ENCODE data around the gene APOL2. TPM values are rescaled to one million over a fixed set of nuclear protein-coding genes. Genes with fewer than 3 reads are reported as not detected.

APOL2 gene
- total and polyA plus RNA-seq, 9 donors, result 13.6 to 38.1 (median 28.2) TPM

DNA sequence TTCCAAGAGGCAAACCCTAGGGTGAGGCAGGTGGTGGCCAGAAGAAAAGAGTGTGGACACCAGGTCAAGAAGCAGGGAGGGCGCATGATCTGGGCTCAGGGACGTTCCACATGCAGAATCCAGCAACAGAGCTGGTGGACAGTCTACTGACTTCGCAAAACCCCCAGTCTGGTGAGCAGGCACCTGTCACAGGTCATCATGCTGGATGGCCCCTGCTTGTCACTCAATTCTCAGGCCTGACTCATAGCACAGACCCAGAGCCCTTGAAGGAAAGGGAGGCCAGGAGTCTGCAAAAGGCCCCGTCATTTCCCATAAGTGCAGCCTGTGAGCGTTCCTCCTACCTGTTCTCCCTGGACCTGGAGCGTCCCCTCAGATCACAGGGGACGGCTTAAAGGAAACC is 55.9 kb downstream of the APOL2 start:
- 93 to 94% (median 93%) methylated on average over 7 of the region's 7 CpGs for WGBS, 3 donors
- no peaks in the 10 kb centered on the region for H3K4me1 ChIP-seq (ENCODE audit: insufficient read depth)
- TF ChIP-seq POLR2A (IDR thresholded peaks at IDR 0.05), result no peak
- TF ChIP-seq EP300 (IDR thresholded peaks at IDR 0.05), result no peak
- TF ChIP-seq, protein P1, sequence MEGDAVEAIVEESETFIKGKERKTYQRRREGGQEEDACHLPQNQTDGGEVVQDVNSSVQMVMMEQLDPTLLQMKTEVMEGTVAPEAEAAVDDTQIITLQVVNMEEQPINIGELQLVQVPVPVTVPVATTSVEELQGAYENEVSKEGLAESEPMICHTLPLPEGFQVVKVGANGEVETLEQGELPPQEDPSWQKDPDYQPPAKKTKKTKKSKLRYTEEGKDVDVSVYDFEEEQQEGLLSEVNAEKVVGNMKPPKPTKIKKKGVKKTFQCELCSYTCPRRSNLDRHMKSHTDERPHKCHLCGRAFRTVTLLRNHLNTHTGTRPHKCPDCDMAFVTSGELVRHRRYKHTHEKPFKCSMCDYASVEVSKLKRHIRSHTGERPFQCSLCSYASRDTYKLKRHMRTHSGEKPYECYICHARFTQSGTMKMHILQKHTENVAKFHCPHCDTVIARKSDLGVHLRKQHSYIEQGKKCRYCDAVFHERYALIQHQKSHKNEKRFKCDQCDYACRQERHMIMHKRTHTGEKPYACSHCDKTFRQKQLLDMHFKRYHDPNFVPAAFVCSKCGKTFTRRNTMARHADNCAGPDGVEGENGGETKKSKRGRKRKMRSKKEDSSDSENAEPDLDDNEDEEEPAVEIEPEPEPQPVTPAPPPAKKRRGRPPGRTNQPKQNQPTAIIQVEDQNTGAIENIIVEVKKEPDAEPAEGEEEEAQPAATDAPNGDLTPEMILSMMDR (IDR thresholded peaks at IDR 0.05), result no peak
- no peaks in the 10 kb centered on the region for H3K36me3 ChIP-seq
- H3K27me3 ChIP-seq, result no peaks in the 10 kb centered on the region
- intact Hi-C loops (cut with DNase I), result loop anchor here in 2 of 4 donors (5.0 kb wide), 2 partner anchors 36 to 41 kb away; no protein-coding TSS in a partner anchor
- H3K9me3 ChIP-seq, result no peaks in the 10 kb centered on the region
- no peak overlapping the region for H3K27ac ChIP-seq
- DNase-seq, result no peak
- no peak overlapping the region for H3K4me3 ChIP-seq

DNA sequence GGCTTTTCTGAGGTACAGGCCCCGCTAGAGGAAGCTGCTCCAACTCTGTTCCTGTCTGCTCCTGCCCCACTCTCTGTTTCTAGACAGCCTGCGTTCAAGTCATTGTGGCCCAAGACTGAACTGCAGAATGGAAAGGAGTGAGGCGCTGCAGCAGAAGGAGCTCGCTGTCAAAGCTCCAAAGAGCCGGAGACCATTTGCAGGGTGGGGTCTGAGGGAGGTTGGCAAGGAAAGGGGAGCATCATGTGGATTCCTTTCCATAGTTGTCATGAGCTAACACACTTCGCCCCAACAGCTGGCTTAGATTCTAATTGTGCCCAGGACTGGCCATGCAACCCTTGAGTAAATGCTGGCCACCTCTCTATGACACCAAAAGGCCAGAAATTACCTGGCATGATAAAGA is 56.5 kb downstream of the APOL2 start:
- intact Hi-C loops (cut with DNase I), result loop anchor here in 2 of 4 donors (5.0 kb wide), 2 partner anchors 36 to 41 kb away; no protein-coding TSS in a partner anchor
- TF ChIP-seq EP300 (IDR thresholded peaks at IDR 0.05) (no peak), POLR2A (IDR thresholded peaks at IDR 0.05) (no peak)
- TF ChIP-seq, protein P1 (IDR thresholded peaks at IDR 0.05), result no peak
- no peaks in the 10 kb centered on the region for H3K36me3 ChIP-seq
- DNase-seq, result no peak
- no peak overlapping the region for H3K27ac ChIP-seq
- H3K4me1 ChIP-seq (ENCODE audit: insufficient read depth), result no peaks in the 10 kb centered on the region
- no peaks in the 10 kb centered on the region for H3K27me3 ChIP-seq
- 89 to 95% (median 91%) methylated on average over 6 of the region's 6 CpGs for WGBS, 3 donors
- H3K9me3 ChIP-seq, result no peaks in the 10 kb centered on the region
- no peak overlapping the region for H3K4me3 ChIP-seq

DNA sequence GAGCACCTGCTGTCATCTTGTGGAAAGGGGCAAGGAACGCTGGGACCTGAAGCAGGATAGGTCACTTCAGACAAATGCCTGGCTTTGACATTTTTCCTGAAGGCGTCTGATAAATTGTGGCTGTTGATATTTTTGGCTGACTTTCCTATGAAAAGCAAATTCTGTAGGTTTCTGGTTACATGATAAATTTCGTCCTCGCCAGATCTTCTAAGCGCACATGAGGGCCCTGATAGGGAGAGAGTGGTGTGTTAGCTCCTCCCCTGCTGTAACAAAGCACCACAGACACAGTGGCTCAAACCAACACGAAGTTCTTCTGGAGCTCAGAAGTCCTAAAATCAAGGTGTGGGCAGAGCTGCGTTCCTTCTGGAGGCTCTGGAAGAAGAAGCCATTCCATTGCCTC is 57.3 kb downstream of the APOL2 start:
- H3K4me1 ChIP-seq (ENCODE audit: insufficient read depth), result no peaks in the 10 kb centered on the region
- no peak overlapping the region for H3K27ac ChIP-seq
- no peak for DNase-seq
- H3K36me3 ChIP-seq, result no peaks in the 10 kb centered on the region
- no peak overlapping the region for H3K4me3 ChIP-seq
- intact Hi-C loops (cut with DNase I), result loop anchor here in 2 of 4 donors (5.0 kb wide), 2 partner anchors 35 to 40 kb away; no protein-coding TSS in a partner anchor
- 46 to 57% (median 48%) methylated on average over 7 of the region's 7 CpGs for WGBS, 3 donors
- H3K27me3 ChIP-seq, result no peaks in the 10 kb centered on the region
- H3K9me3 ChIP-seq, result no peaks in the 10 kb centered on the region
- TF ChIP-seq, protein P1 (IDR thresholded peaks at IDR 0.05), result no peak
- TF ChIP-seq EP300 (IDR thresholded peaks at IDR 0.05) (no peak), POLR2A (IDR thresholded peaks at IDR 0.05) (no peak)

DNA sequence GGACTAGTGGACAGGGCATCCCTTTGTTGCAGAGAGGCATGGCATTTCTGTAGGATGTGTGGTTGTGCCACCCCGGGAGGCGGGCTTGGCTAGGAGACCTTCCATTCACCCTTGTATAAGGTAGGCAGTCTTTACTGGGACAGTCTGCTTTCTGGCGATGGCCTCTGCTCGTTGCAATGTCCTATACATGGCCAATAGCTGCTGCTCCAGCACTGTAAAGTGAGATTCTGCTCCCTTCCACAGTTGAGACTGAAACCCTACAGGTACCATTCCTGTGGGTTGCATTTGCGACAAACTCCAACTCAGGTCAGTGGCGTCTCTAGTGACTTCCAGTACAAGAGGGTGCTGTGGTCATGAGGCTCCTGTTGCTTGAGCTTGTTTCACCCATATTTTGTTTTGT is 58.4 kb downstream of the APOL2 start:
- no peaks in the 10 kb centered on the region for H3K36me3 ChIP-seq
- intact Hi-C loops (cut with DNase I), result loop anchor here in 2 of 4 donors (5.0 kb wide), 2 partner anchors 34 to 39 kb away; no protein-coding TSS in a partner anchor
- H3K4me3 ChIP-seq, result no peak overlapping the region
- H3K9me3 ChIP-seq, result no peaks in the 10 kb centered on the region
- H3K4me1 ChIP-seq (ENCODE audit: insufficient read depth), result no peaks in the 10 kb centered on the region
- TF ChIP-seq EP300 (IDR thresholded peaks at IDR 0.05) (no peak), POLR2A (IDR thresholded peaks at IDR 0.05) (no peak)
- TF ChIP-seq, protein P1 (IDR thresholded peaks at IDR 0.05), result no peak
- 87 to 91% (median 90%) methylated on average over 6 of the region's 6 CpGs for WGBS, 3 donors
- no peaks in the 10 kb centered on the region for H3K27me3 ChIP-seq
- no peak overlapping the region for H3K27ac ChIP-seq
- no peak for DNase-seq

All from ovary (tissue), 9 donors.